ENCODE data around the gene ADAM33.

- TF ChIP-seq CTCF (conservative IDR thresholded peaks at IDR 0.05; ENCODE audit: low read depth, low read length) (no peak), EZH2 (IDR thresholded peaks at IDR 0.05; ENCODE audit: low read length, unreplicated experiment) (no peak)
Measured at GRCh38 chr20:3635346-3635745, 46.5 kb downstream of the ADAM33 start.

Data from PC-3 (cell line).